IPS DF 4.7 (cell line): ENCODE measurements around the gene APP.

Source experiments
- DNase-seq: peaks from one replicate; pipeline ENCODE4 v3.0.0-alpha.2; 2013; ENCODE audit warnings: low spot score; ENCODE audit errors: extremely low read depth

The APP gene

DNA sequence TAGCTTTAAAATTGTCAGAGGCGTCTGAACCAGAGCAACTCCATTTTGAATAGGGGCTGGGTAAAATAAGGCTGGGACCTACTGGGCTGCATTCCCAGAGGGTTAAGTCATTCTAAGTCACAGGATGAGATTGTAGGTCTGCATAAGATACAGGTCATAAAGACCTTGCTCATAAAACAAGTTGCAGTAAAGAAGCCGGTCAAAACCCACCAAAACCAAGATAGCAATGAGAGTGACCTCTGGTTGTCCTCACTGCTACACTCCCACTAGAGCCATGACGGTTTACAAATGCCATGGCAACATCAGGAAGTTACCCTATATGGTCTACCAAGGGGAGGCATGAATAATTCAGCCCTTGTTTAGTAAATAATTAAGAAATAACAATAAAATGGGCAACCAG is 292.2 kb downstream of the APP start:
- no peak for DNase-seq

DNA sequence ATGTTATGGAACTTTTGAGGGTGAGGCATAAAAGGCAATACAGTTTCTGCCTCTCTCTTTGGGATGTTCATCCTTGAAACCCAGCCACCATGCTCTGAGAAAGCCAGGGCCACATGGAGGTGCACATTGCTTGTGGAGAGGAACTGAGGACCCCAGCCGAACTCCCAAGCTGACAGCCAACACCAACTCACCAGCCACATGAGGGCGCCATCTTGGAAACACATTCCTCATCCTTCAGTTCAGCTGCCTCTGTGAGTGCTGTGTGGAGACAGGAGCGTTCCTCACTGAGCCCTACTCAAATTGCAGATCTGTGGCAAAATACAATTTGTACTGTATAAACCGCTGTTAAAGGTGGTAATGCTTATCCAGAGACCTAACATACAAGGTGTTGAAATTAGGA is 298.3 kb downstream of the APP start:
- DNase-seq: no peak

DNA sequence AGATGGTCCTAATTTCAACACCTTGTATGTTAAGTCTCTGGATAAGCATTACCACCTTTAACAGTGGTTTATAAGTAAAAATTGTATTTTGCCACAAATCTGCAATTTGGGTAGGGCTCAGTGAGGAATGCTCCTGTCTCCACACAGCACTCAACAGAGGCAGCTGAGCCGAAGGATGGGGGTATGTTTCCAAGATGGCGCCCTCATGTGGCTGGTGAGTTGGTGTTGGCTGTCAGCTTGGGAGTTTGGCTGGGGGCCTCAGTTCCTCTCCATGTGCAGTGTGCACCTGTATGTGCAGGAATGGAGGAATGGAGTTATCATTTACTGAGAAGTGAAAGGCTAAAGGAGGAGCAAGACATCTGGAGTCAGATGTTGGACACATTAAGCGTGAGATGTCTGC is 299.0 kb downstream of the APP start:
- no peak for DNase-seq

DNA sequence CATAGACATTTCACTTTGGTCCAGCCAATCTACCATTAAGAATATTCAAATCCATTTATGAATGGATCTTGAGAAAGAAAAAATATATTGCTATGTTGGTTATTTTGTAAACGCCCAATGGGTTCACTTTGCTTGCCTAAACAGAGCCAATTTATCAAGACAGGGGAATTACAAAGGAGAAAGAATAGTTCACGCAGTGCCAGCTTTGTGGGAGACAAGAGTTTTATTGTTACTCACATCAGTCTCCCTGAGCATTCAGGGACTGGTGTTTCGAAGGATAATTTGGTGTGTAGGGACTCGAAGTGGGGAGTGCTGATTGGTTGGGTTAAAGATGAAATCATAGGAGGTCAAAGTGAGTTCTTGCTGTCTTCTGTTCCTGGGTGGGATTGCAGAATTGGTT is 300.5 kb downstream of the APP start:
- no peak for DNase-seq

DNA sequence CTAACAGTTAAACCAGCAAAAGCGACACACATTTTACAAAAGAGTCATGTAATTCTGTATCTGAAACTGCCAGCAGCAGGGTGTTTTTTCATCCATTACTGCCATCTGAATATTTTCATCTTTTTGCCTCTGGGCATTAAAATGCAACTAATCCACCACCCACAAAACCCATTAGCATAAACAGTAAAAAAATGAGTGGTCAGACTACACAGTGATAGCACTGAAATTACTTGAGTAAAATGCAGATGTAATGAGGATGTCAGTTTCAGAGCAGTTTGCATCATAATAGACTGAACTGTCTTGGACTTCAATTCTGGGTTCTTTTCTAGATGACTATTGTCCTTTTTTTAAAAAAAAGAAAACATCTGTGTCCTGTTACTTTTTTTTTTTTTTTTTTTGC is 303.5 kb downstream of the APP start:
- no peak for DNase-seq

DNA sequence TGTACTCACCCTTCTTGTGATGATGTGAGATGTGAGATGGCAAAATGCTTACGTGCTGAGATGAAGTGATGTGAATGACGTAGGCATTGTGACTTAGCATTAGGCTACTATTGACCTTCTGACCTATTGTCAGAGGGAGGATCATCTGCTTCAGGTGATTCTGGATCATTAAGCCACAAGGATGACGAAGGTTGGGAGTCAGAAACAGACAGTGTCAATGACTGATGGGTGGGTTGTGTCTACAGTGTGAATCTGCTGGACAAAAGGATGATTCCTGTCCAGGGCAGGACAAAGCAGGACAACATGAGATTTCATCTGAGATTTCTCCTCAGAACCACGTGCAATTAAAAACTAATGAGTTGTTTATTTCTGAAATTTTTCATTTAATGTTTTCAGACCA is 306.8 kb downstream of the APP start:
- no peak for DNase-seq

DNA sequence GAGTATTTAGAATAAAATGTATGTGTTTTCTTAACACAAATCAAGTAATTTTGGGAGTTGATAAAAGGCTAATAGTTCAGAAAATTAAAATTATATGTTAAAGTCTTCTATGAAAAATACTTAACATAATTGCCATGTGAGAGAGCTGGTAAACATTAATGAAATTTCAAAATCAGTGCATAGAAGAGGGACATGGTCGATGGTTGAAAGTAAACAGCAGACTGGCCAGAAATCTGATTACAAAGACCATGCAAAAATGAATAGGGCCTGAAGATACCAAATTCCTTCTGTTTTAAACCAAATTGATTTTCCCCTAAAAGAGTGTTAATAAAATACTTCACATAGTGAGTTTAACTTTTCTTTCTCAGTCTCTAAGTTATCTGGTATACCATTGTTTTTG is 307.5 kb downstream of the APP start:
- DNase-seq: no peak

DNA sequence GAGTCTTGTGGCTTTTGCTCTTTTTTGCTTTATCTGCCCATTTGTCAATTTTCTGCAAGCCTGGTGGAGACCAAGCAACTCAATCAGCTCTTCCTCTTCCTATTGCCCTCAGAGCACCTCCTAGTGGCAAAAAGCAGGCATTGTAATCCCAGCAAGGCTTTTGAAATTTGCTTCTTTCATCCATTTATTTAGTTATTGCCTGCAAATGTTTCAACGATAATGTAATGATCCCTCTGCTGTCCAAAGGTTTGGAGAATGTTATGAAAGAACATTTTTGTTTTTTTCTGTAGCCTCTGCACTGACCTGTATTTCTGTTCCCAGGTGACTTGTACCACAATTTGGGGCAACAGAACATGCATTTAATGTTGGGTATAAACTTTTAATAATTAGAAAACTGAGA is 308.0 kb downstream of the APP start:
- no peak for DNase-seq

DNA sequence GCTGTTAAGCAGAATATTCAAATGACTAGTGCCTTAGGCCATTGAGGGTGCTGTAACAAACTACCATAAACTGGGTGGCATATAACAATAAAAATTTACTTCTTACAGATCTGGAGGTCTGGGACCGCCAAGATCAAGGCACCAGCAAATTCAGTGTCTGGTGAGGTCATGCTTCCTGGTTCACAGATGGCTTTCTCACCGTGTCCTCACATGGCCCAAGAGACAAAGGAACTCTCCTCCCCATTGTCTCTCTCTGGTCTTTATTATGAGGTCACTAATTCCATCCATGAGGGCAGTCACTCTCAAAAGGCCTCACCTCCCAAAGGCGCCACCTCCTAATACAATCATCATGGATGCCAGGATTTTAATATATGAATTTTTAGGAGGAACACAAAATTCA is 308.5 kb downstream of the APP start:
- no peak for DNase-seq

DNA sequence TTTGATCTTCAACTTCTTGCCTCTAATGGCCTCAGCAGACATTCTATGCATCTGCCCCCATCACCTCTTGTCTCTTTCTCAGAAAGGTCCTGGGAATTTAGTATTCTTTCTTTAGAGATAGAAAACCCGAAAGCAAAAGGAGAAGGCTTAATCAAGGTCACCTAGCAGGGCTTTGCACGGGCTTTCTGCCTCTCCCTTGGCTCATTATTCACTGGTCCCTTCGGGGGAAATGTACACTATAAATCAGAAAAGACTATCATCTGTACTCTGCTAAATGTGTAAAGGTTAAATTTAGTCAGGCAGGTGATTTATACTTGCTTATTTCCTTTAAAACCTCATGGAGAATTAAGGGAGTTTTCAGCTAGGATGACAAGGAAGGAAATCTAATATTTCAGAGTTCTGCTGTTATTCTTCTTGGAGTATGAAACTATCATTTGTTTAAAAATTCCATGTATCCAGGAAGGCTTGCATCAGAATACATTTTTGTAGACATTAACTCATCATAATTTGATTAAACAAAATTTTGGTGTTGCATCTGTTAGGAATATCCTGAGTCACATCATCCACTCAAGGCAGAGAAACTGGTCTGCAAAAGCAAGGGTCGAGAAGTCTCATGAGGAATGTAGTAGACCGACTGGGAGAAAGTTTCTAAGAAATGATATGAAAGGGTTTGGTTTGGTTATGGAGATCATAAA is 311.2 kb downstream of the APP start:
- no peak for DNase-seq

DNA sequence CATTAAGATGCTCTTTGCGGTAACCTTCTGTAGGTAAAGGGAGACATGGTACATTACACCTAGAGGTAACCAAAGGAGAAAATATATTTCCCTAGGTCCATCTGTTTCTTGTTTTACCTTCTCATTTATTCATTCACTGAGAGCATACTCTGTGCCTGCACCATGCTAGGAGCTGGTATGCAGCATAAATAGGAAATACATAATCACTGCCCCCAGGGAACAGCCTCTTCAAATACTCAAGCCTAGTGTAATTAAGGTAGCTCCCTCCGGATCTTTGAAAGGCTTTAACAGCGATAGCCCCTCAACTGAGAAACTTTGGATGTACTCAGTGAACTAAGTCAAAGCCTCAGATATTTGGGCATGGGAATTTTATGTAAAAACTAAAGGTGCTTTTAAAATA is 312.2 kb downstream of the APP start:
- no peak for DNase-seq

DNA sequence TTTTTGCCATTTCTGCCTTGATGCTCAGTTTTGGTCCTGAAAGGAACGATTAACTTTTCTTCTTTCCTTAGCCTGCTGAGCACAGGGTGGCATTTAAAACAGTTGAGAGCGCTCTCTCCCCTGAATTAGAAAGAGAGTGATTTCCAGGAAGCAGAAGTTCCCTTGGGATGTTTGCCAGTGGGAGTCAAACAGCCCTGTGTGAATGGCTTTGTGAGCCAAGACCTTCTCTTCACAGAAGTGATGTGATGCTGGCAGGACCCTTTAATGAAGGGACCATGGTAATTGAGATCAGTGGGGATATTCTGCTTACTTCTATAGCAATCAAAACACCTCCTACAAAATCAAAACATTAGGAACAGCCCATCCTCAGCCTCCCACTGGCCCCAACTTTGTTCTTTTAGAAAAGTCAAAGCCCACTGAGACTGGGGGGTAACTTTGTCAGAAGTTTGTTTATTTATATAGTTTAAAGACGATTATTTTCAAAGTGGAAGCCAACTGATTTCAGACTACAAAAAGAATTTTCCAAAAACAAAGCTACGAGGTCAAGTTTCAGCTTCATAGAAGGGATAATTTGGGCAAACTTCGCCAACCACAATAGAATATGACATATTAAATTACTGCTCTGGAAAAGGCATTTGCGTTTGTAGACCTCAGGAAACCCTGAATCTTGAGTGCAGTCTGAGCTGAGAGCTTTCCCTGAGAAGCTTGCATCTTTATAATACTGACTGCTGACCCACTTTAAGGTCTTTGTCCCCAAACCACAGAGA is 313.1 kb downstream of the APP start:
- DNase-seq: no peak

DNA sequence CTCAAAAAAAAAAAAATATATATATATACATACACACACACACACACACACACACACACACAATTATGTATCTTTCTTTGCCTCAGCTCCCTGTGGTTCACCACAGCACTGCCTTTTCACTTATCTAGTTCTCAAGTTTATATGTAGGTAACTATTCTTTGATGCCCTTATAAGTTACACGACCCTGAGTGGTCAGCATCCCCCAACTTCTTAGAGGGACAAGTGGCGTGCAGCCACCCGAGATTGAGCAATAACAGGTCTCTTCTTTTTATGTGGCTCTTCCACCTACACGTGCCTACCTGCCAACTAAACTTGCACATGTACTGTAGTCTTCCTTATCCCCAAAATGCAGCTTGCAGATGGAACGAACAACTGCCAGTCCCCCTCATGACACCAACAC is 315.0 kb downstream of the APP start:
- no peak for DNase-seq

DNA sequence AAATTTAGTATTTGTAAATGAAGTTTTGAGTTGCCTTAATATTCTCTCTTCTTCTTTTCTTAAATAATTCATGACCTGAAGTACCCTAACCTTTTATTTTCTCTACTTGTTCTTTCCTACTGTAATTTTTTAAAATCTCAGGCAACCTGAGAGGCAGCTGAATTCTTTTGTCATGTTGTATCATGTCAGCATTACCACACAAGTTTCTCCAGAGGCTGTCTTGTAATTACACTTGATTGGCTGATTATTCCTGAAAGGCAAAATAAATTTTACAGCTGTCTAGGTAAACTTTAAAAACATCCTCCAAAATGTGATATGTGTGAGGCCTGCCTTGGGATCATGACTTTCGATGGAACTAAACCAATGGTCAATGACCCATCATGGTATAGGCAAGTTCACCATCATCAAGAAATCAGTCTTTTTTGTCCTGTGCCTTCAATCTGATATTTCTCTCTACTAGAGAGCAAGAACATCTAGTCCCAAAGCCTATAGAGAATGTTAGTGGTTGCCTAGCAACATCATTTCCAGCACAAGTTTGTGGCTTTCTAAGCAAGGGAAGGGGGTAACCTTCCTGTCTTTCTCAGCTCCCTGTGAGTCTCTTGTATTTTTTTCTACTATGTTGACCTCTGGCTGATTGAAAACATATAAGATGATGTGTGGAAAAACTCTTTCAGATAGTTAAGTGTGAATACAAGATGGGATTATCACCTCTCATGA is 320.3 kb downstream of the APP start:
- DNase-seq: no peak

DNA sequence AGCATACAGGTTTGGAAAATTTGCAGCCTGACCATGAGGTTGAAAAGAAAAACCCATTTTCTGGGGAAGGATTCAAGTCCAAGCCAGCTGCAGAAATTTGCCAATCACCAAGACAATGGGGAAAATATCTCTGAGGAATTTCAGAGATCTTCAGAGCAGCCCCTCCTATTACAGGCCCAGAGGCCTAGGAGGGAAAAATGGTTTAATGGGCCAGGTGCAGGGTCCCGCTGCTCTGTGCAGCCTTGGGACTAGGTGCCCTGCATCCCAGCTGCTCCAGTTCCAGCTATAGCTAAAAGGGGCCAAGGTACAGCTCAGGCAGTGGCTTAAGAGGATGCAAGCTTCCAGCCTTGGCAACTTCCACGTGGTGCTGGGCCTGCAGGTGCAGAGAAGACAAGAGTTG is 322.3 kb downstream of the APP start:
- DNase-seq: no peak

DNA sequence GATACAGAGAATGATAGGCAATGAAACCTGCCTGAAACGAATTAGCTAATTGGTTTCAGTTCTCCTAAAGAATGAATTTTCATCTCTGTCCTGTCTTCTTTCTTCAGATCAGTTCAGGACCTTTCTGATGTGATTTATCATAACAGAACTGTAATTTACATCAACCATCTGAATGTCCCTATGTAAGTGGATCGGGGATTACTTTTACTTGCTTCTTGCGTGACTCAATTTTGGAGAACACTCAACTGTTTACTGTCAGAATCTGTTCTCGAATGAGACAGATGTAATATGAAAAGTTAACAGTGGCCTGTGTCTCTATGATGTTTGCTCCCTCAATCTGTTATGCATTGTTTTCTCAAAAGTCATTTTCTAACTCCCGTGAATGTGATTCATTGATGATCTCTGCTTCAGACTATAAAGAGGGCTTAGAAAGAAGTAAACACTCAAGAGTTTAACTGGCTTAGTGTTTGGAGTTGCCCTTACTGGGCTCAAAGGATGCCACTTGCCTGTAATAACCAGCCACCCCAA is 324.8 kb downstream of the APP start:
- no peak for DNase-seq

DNA sequence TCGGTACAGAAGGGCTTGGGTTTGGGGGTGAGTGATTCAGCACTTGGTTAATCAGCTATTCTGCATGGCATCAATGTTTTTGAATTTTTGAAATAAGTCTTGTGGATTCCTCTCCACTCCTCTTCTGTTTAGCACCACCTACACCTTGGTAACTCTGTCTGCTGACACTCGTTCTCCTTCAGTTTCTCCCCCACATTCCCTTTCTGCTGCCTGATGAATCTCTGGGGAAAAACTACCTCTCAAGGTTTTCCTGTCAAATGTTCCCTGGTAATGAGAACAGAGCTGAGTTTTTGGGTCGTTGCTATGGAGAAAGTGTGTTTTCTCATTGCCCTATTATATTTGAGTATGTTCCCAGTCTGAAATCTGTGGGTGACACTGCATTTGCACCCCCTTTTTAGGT is 327.6 kb downstream of the APP start:
- DNase-seq: no peak

DNA sequence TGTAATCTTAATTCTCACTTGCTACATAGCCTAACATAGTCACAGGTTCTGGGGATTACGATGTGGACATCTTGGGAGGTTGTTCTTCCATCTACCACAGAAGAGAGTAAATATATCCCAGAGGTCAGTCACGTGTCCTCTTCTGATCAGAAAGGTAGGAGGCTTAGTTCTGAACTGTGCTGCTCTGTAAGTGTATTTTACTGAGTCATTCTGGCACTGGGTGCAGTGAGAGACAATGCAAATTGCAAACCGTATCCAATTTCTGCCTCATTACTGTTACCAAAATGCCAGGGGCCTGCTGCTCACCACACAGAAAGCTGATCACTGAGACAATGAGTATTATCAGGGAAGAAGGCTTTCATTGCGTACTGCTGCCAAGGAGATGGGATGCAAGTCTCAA is 331.8 kb downstream of the APP start:
- DNase-seq: no peak

DNA sequence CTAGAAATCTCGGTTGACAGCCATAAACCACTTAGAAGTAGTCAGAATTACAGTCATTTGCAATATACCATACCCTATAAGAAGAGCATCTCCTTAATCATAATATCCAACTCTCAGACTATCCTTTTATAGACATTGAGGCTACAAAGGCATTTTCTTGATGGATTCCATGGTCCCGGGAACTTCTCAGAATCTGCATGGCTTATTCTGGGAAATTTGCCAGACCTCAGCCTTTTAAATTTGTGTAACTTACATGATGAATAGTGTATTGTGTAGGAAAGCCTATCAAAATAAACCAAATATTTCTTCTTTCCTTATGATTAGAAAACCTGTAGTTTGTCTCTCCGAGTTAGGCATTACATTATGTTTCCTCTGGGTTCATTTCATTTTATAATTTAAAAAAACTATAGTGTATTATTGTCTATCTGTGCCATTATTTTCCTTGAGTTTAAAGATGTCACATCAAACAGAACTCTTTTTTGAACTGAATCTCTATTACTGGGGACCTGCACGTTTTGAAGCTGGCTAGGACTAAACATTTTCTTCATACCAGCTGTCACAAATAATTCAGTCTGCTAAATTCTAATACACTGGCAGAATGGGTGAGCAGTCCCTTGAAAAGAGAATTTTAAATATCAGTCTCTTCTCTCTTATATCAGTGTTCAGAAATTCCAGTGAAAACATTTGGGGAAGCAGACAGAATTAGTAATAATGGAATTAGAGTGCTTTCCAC is 332.9 kb downstream of the APP start:
- DNase-seq: no peak

DNA sequence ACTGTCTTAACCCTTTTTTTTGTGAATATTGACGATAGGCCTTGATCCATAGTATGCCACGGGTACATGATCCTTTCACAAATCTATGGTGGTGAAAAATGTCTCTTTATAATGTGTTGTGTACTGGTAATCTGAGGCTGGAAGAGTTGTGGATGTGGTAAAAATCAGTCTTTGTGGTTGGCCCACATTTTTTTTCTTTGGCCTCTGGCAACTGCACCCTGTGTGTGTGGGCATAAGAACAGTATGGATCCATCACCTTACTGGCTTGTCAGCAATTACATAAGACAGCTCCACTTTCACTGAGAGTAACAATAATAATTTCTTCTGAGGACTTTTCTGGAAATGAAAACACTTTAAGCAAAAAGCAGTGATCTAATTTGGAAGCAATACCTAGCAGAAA is 334.2 kb downstream of the APP start:
- DNase-seq: no peak

DNA sequence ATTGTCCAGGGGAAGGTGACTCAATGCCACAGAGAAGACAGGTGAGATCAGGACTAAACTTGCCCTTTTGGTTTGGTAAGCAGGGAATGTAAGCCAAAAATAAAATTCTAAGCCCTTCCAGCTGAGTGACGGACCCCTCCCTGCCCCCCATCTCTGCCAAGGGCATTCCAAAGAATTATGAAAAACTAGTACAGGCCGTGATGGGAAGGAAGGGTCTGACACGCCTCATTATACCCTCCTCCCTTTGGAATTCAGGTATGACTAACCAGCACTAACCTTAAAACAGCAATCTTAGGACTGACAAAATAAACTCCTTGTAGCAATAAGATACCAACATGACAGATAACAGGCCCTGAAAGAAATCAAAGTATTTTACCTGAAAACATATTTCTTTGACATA is 336.2 kb downstream of the APP start:
- DNase-seq: no peak
